HG03469 (cell line): Measurements from ENCODE around the gene KIAA1671.
"Not testable (repeated sequence)": the region's sequence is repeated elsewhere in the genome, so short reads cannot be mapped to it uniquely, and the experiment has no call there.

Experiments
- ATAC-seq: cut with Tn5 transposase; IDR thresholded peaks from one replicate; pipeline ENCODE4 v1.9.1; 2021; ENCODE audit warnings: mild to moderate bottlenecking, moderate library complexity, moderate number of reproducible peaks; ENCODE audit not compliant: unreplicated experiment

KIAA1671 gene

GRCh38 chr22:25183949-25184619 lies 231.6 kb downstream of the KIAA1671 start:
- no peak for ATAC-seq

- ATAC-seq: no peak
Measured at GRCh38 chr22:25186140-25186539, 233.6 kb downstream of the KIAA1671 start.

GRCh38 chr22:25187469-25187868 lies 235.0 kb downstream of the KIAA1671 start:
- ATAC-seq: no peak

GRCh38 chr22:25192406-25192805 lies 239.9 kb downstream of the KIAA1671 start:
- no peak for ATAC-seq

GRCh38 chr22:25193130-25193529 lies 240.6 kb downstream of the KIAA1671 start:
- ATAC-seq: no peak

GRCh38 chr22:25193548-25193947 lies 241.0 kb downstream of the KIAA1671 start:
- ATAC-seq: no peak

GRCh38 chr22:25196326-25196725 lies 243.8 kb downstream of the KIAA1671 start:
- no peak for ATAC-seq

- no peak for ATAC-seq
Measured at GRCh38 chr22:25197340-25197739, 244.8 kb downstream of the KIAA1671 start.

- no peak for ATAC-seq
Measured at GRCh38 chr22:25199731-25200520, 247.4 kb downstream of the KIAA1671 start, which contains the start of gene CRYBB3. CRYBB3 (plus strand) TSS chr22:25199858; CDS start chr22:25201397, 1,539 bp downstream.

- no peak for ATAC-seq
Measured at GRCh38 chr22:25200967-25201366, 248.5 kb downstream of the KIAA1671 start.

- no peak for ATAC-seq
Measured at GRCh38 chr22:25201557-25202273, 249.2 kb downstream of the KIAA1671 start.

- no peak for ATAC-seq
Measured at GRCh38 chr22:25202290-25202921, 249.9 kb downstream of the KIAA1671 start.

- ATAC-seq: no peak
Measured at GRCh38 chr22:25203082-25203481, 250.6 kb downstream of the KIAA1671 start.

- ATAC-seq: not testable (repeated sequence)
Measured at GRCh38 chr22:25204547-25204946, 252.0 kb downstream of the KIAA1671 start.

GRCh38 chr22:25205847-25206246 lies 253.3 kb downstream of the KIAA1671 start:
- no peak for ATAC-seq

GRCh38 chr22:25206998-25207397 lies 254.5 kb downstream of the KIAA1671 start:
- no peak for ATAC-seq

- ATAC-seq: no peak
Measured at GRCh38 chr22:25207553-25208157, 255.1 kb downstream of the KIAA1671 start.

- ATAC-seq: no peak
Measured at GRCh38 chr22:25208328-25208727, 255.8 kb downstream of the KIAA1671 start.

GRCh38 chr22:25208743-25209505 lies 256.4 kb downstream of the KIAA1671 start:
- no peak for ATAC-seq

GRCh38 chr22:25210793-25211192 lies 258.3 kb downstream of the KIAA1671 start:
- no peak for ATAC-seq
